Activated CD8-positive, alpha-beta memory T cell treated with anti-CD3 and anti-CD28 coated beads, Interleukin-2, amount 50 U/mL, for 1 hour (primary cell): ENCODE data around the gene POLR3A.
"Not testable (repeated sequence)": the region's sequence is repeated elsewhere in the genome, so short reads cannot be mapped to it uniquely, and the experiment has no call there.

Experiments used
- DNase-seq: peaks from one replicate; pipeline ENCODE4 v3.0.0-alpha.2; 2020; ENCODE audit errors: extremely low read depth

The POLR3A gene

DNA sequence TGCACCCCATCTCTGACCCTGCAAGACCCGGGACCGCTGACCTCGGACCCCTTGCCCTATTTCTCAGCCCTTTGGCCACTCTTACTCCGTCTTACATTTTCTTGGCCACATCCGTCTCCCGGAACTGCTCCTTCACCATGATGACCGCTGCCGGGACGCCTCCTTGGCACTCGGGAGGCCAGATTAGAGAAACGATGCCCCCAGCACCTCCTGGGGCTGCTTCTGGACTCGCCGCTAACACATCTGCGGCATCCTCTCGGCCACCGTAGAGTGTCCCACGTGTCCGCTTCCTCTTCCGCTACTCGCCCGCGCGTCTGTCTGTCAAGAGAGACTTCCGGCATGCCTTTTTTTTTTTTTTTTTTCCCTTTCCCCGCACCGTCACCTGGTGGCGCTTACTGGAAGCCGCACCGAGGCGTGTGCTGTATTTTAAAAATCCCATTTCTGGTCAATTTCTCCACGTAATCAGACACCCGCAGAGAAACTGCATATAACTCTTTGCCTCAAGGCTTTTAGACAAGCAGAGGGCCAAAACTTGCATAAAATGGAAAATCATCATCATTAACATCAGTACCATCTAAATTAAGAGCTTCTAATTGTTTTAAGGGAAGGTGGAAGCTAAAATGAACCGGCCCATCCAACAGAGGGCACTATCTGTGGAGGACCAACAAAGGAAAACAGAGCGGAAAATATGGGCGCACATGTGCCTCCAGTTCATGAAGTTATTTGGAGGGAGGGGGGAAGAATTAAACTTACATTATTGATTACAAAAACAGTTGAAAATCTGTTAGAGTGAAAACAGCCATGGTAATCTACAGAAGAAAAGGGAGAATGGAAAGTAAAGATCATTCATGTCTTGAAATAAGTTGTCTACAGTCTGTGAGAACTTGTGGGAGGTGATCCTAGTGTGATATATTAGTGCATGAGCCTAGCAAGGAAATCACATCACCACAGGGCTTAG is at the start of gene POLR3A:
Gene POLR3A (minus strand): TSS at position 247 of the 958 bp plus-strand sequence. CDS start 108 bp downstream, at position 139.
- peak; percentile 90 for DNase-seq

DNA sequence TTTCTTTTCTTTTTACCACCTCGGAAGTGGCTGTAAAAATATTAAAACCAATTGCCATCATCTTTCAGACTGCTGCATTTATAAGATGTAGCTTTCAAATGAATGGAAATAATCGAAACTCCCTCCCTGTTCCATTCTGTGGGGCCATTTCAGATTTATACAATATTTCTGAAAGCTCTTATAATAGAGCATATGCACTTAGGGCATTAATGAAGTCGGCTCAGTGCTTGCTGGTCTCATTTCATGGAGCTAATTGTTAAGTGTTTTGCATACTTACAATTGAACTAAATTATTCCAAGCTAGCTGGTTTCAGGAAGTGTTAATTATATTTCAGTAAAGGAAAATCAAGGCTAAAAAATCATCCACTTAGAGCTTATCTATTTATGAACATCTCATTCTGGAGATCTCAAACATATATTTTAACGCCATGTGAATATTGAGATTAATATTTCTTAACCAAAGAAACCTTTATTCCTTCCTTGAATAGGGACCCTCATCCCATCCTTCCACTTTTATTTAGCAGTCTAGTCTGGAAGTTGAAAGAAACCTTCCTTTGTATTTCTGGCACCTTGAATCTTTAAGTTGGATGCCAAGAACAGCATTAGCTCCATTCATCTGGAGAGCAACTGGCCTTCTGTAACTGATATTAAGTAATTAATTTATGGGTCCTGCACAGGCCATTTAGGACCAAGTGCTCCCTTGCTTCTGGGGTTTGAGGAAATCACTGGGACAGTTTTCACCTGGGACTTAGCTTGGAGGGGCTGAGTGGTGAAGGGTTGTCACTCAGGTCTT is 49.4 kb upstream of the POLR3A start:
- DNase-seq, result no peak

- not testable (repeated sequence) for DNase-seq
Measured at GRCh38 chr10:78075806-78076205, 46.5 kb upstream of the POLR3A start.

- DNase-seq, result no peak
Measured at GRCh38 chr10:78072504-78072903, 43.2 kb upstream of the POLR3A start.

- no peak for DNase-seq
Measured at GRCh38 chr10:78071857-78072179, 42.5 kb upstream of the POLR3A start.

DNA sequence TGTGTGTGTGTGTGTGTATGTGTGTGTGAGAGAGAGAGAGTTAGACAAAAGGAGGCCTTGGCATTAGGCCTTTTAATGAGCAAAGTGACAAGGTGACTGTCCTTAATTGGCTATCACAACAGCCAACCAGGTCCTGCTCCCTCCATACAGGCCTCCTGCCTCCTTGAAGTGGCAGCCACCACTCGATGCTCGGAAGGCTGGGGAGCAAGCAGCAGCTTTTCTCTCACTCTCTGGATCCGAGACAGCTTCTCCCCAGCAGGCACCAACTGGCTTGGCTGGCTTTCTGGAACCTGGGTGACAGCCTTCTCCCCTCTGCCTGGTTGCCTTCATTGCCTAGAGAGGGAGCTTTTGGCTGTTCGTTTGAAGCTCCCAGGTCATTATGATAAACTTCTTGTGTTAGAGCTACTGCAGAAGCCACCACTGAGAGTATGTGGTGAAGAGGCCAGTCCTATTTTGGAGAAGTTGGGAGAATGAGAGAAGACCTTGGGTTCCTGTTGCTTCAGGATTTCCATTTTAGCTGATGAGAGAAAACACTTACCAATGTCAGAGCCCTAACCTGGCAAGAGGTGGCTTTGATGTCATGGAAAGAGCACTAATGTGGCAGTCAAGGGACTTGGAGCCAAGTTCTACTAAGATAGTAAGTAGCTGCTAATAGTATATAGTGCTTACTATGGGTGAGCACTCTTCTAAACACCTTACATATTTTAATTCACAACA is 42.0 kb upstream of the POLR3A start:
- no peak for DNase-seq

DNA sequence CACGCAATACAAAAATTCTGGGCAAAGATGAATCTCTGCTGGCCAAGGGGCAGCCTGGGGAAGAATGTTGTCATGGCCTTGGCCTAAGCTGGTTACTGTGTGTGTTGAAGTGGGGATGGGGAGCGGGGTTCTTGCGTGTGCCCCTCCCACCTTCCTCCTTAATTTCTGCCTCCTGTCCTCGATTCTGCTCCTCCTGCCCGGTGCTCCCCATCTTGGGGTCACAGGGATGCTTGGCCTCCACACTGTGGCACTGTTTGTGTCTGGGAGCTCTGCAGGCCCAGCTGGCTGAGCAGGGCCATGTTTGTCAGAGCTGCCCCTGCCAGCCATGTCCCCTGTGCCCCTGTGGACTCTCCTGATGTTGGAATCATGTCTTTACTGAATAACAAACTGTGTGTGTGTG is 41.4 kb upstream of the POLR3A start:
- no peak for DNase-seq

DNA sequence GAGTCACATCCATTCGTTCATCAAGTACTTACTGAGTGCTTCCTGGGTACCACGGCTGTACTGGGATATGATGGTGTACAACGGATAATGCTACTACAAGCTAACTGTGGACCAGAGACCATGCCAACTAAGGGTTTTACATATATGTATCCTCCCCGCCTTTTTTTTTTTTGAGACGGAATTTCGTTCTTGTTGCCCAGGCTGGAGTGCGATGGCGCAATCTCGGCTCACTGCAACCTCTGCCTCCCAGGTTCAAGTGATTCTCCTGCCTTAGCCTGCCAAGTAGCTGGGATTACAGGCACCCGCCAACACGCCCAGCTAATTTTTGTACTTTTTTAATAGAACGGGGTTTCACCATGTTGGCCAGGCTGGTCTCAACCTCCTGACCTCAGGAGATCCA is 40.7 kb upstream of the POLR3A start:
- DNase-seq, result not testable (repeated sequence)

DNA sequence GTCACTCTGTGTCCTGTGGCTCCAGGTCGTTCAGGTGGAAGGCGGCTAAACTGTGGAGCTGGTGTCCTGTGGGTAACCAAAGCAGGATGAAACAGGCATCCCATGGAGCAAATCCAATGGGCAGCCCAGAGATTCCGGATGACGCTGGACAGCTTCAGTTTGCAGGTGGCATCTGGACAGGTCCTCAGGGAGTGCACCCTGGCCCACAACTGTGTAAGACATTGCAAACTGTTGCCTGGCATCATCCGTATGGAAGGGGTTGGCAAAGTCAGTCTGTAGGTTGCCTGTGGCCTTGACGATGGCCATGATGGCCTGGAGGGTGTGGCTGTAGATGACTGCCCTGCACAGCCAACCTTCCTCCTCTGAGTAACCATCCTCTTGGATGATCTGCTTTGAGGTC is 39.8 kb upstream of the POLR3A start:
- DNase-seq, result no peak

GRCh38 chr10:78066728-78067430 is 37.6 kb upstream of the POLR3A start:
- DNase-seq, result no peak

DNA sequence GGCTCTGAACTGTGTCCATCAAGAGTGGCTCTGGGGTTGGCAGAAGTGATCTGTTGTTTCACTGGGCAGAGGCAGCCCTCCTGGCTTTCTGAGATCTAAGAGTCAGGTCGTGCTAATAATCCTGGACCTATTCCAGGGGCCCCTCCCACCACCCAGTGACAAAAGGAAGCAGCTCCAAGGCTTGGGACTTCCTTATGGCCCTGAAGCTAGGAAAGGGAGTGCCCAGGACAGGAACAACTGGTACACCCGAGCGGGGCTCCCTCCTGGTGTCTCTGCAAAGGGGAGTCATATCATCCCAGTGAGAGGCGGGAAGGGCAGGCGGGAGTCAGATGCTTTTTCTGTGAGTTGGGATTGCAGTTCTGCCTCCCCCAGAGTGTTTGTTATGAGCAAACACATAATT is 36.7 kb upstream of the POLR3A start:
- no peak for DNase-seq

GRCh38 chr10:78065611-78066010 is 36.3 kb upstream of the POLR3A start:
- DNase-seq, result no peak

DNA sequence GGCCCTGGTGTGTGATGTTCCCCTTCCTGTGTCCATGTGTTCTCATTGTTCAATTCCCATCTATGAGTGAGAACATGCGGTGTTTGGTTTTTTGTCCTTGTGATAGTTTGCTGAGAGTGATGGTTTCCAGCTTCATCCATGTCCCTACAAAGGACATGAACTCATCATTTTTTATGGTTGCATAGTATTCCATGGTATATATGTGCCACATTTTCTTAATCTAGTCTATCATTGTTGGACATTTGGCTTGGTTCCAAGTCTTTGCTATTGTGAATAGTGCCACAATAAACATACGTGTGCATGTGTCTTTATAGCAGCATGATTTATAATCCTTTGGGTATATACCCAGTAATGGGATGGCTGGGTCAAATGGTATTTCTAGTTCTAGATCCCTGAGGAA is 35.6 kb upstream of the POLR3A start:
- not testable (repeated sequence) for DNase-seq

DNA sequence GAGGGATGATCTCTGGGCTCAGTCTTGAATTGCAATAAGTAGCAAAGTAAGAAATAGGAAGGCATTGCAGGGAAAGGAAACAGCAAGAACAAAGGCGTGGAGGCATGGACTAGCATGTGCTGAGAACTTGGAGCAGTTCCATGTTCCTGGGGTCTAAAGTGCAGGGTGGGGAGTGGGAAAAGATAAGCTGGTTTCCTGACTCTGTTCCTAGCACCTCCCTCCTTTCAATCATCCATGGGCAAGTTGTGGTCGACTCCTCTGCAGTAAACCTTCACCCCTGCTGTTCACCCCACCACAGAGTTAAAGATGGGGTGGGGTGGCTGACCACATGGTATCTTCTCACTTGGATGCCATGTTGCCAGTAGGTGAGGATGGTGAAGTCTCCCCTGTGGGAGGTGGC is 33.9 kb upstream of the POLR3A start:
- DNase-seq, result no peak

DNA sequence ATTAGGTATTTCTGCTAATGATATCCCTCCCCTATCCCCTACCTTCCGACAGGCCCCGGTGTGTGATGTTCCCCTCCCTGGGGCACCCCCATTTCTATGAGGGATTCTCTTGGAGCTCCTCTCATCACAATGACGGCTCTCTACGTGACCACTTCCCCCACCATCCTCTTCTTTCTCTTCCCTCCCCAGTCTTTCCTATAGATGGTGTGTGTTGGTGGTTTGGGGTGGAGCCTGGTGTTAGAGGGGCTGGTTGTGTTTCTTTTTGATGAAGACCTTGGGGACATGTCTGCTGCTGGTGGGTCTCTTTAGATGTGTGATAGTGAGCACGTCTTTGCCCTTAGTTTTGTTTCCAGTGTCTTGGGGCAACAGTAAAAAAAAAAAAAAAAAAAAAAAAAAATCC is 33.0 kb upstream of the POLR3A start:
- no peak for DNase-seq

DNA sequence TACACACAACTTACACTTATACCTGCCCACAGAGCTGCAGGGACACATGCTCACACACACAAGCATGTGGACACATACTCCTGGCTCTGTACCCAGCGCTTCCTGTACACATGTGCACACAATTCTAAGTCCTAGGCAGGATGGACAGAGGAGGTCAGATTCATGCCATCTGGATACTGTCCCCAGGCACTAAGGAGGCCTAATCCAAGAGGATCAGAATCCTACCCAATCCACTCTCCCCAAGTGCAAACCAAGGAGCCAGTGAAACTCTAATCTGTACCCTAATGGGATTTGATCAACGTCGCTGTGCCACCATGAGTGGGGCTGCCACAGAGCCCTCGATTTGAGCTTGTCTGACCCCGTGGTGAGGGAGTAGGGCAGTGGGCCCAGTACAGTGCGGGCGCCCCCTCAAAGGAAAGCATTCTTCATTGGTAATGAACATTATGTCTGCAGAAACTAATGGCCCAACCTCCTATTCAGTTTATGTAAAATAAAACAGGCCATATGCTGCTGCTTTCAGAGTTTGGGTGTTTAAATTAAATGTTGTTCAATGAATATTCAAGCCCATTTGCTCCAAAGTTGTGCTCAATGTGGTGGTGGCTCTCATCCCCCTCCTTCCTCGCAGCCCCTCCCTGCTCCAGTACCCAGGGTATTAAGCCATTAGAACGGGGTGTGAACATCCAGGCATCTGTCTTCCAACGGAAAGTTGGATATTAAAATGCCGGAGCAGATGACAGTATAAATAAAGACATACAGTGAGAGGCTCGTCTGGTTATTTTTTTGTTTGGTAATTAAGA is 30.8 kb upstream of the POLR3A start:
- DNase-seq, result no peak

DNA sequence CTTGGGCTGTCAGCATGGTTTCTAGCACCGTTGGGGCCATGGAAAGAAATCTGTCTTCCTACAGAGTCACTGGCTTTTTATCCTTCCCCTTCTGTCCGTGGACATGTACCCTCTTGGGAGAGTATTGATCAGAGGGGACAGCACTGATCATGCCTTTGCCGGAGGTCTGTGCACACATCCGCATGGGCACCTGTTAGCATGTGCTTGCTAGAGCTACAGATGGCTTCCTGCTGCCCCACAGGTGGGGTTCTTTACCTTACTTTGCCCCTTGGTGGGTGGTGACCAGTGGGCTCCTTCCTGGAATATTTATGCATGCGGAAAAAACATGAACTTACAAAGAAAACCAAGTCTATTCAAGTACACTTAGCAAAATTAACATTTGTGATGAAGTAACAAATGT is 29.2 kb upstream of the POLR3A start:
- no peak for DNase-seq

- DNase-seq, result no peak
Measured at GRCh38 chr10:78053211-78053868, 24.0 kb upstream of the POLR3A start.

- DNase-seq, result no peak
Measured at GRCh38 chr10:78049851-78050250, 20.5 kb upstream of the POLR3A start.

DNA sequence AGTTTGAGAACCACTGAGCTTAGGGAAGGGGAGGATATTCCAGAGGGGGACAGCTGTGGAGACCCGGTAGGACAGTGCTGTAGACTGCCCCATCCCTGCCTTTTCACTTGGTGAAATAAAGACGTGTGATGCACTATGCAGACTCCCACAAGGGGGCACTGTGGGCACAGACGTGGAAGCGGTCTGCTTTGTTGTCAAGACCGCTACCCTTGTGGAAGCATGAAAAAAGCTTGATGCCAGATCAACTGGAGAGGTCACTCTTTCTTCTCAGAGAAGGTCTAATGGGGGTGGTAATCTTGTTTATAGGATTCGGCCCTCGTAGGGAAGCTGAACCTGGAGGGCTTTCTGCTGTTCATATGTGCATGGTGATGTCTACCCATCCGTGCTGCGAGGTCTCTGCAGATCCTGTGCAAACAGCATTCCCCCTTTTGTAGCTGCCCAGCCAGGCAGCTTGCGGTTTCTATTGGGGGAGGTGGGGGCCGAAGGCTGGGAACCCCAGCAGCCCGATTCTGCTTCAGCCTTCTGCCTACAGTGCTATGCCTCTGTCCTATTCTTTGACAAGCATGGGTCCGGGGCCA is 18.1 kb upstream of the POLR3A start:
- peak; percentile 43 for DNase-seq
